H1 (cell line): ENCODE data around the gene SLC9C2. TPM values are rescaled to one million over a fixed set of nuclear protein-coding genes. Genes with fewer than 3 reads are reported as not detected.

ENCODE experiments used
- SIN3A ChIP-seq, 2 experiments: IDR thresholded peaks in 1 of 2; conservative IDR thresholded peaks in 1 of 2; 2 replicates each; pipeline ENCODE4 v1.6.1; 2011 to 2012; ENCODE audit warnings: low read length in 2 of 2, improper control_type of control experiment in 1 of 2, low read depth in 1 of 2, mild to moderate bottlenecking in 1 of 2
- TBP ChIP-seq: IDR thresholded peaks from 2 replicates; pipeline ENCODE4 v1.6.1; 2011; ENCODE audit warnings: low read depth, low read length, improper control_type of control experiment
- TCF12 ChIP-seq: IDR thresholded peaks from 2 replicates; pipeline ENCODE4 v1.6.1; 2011; ENCODE audit warnings: low read depth, mild to moderate bottlenecking, low read length
- polyA plus RNA-seq, 7 experiments: library from polyadenylated mRNA; depleted of rRNA in 3 of 7; stranded (reverse) in 5 of 7; unstranded in 2 of 7; fragments of >200 nt in 5 of 7; fragments of 200-250 nt in 2 of 7; gene quantifications; 1 replicate in 5 of 7; 2 replicates in 1 of 7; 4 replicates in 1 of 7; pipeline versions ENCODE4 v1.2.1 to v1.2.3, GENCODE V29; 2011 to 2013; ENCODE audit warnings: missing spikeins in 2 of 7, mixed read lengths in 2 of 7
- total RNA-seq: library from RNA; stranded (reverse); fragmentation: NEBNext Ultra II Directional; extraction: Animal tissue kit (Norgen Biotek cat#: 25700); gene quantifications from 2 replicates; pipeline ENCODE4 v1.2.1, GENCODE V29; 2021

Gene SLC9C2
- total and polyA plus RNA-seq, 2 of the 8 experiments (the other 6 are each of a cell fraction or from before 2014, with no cell fraction given): not detected

DNA sequence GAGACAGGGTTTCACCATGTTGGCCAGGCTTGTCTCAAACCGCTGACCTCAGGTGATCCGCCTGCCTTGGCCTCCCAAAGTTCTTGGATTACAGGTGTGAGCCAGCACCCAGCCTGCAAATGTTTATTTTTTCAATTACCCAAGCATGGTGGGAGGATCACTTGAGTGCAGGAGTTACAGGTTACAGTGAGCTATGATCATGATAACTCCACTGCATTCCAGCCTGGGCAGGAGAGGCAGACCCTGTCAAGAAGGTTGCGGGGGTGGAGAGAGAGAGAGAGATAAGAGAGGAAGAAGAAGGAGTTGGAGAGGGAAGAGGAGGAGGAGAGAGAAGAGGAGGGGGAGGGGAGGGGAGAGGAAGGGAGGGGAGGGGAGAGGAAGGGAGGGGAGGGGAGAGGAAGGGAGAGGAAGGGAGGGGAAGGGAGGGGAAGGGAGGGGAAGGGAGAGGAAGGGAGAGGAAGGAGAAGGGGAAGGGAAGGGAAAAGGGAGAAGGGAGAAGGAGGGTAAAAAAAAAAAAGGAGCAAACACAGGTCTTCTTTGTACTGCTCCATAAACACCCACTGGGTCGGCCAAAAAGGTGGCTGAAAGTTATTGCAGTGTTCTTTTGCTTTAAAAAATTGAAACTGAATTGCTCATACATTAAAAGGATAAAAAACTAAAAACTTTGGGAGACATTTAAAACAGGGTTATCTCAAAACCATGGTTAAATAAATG lies 5.8 kb upstream of the SLC9C2 start (continued):
- TF ChIP-seq TBP (no peak), SIN3A (conservative IDR thresholded peaks at IDR 0.05 in 1 of 2, IDR thresholded peaks at IDR 0.05 in 1 of 2; ENCODE audit: low read depth in 1 of 2, low read length in 2 of 2) (no peak), TCF12 (no peak)
